ENCODE measurements around the gene PNPLA5. TPM values are rescaled to one million over a fixed set of nuclear protein-coding genes. Genes with fewer than 3 reads are reported as not detected.

Gene PNPLA5
- polyA plus RNA-seq, 1 donor (not counting 4 experiments of a cell fraction or from before 2014, with no cell fraction given) = not detected

DNA sequence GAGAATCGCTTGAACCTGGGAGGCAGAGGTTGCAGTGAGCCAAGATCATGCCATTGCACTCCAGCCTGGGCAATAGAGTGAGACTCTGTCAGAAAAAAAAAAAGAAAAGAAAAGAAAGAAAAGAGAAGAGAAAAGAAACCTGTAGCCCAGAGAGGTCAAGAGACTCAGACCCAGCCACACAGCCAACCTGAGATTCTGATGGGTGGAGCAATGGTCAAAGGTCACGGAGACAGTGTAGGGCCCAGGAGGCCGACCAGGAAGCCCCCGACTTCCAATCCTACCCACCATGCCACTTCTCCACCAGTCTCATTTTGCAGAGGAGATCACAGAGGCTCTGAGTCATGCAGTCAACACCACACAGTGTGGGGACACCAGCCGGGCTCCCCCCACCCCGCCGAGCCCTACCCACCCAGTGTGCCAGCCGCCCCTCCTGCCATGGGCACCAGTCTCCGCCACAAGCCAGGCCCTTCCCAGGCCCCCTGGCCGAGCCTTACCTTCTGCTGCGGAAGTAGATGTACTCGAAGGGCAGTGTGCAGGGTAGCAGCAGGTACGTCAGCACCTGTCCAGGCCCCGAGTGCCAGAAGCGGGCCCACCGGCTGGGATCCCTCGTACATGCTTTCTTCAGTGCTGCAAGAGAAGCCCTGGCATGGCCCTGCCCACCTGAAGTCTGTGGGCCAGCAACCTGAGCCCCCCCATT, 7.9 kb downstream of the PNPLA5 start:
- Histone ChIP-seq H3K27ac (ENCODE audit: control insufficient read depth, insufficient read depth, low read length) (no peak overlapping the region), H3K79me2 (ENCODE audit: control insufficient read depth, insufficient read depth, low read length) (no peaks in the 10 kb centered on the region), H3K4me3 (ENCODE audit: control insufficient read depth in 2 of 3, extremely low read depth in 1 of 3, insufficient read depth in 2 of 3, low read depth in 1 of 3, low read length in 3 of 3) (no peak overlapping the region), H3K9me1 (ENCODE audit: control insufficient read depth, extremely low read depth, insufficient read depth, low read length) (no peaks in the 10 kb centered on the region), H4K20me1 (ENCODE audit: control insufficient read depth, extremely low read depth, insufficient read depth, low read length) (no peaks in the 10 kb centered on the region), H2AFZ (ENCODE audit: control insufficient read depth, low read length) (no peak overlapping the region), H3K27me3 (ENCODE audit: control insufficient read depth, extremely low read depth, insufficient read depth, low read length) (peaks cover 9% of the 10 kb centered on the region), H3K36me3 (ENCODE audit: control insufficient read depth in 2 of 2, extremely low read depth in 1 of 2, insufficient read depth in 2 of 2, low read length in 2 of 2) (no peaks in the 10 kb centered on the region), H3K9ac (ENCODE audit: control insufficient read depth, extremely low read depth, insufficient read depth, low read length) (no peak overlapping the region), H3K4me1 (ENCODE audit: control insufficient read depth, extremely low read depth, insufficient read depth, low read length) (no peaks in the 10 kb centered on the region), H3K4me2 (ENCODE audit: control insufficient read depth, extremely low read depth, insufficient read depth, low read depth, low read length) (no peak overlapping the region), H3K9me3 (ENCODE audit: control insufficient read depth, low read depth, low read length) (no peaks in the 10 kb centered on the region)
- dilution Hi-C loops (cut with MboI; ENCODE audit: extremely low pct_ligation_motif_present, low sequenced_read_pairs) = no loop called here
- TF ChIP-seq, protein P1, sequence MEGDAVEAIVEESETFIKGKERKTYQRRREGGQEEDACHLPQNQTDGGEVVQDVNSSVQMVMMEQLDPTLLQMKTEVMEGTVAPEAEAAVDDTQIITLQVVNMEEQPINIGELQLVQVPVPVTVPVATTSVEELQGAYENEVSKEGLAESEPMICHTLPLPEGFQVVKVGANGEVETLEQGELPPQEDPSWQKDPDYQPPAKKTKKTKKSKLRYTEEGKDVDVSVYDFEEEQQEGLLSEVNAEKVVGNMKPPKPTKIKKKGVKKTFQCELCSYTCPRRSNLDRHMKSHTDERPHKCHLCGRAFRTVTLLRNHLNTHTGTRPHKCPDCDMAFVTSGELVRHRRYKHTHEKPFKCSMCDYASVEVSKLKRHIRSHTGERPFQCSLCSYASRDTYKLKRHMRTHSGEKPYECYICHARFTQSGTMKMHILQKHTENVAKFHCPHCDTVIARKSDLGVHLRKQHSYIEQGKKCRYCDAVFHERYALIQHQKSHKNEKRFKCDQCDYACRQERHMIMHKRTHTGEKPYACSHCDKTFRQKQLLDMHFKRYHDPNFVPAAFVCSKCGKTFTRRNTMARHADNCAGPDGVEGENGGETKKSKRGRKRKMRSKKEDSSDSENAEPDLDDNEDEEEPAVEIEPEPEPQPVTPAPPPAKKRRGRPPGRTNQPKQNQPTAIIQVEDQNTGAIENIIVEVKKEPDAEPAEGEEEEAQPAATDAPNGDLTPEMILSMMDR (optimal IDR thresholded peaks at IDR 0.05 in 1 of 3, IDR thresholded peaks at IDR 0.05 in 1 of 3, conservative IDR thresholded peaks at IDR 0.05 in 1 of 3; ENCODE audit: extremely low read depth in 1 of 3, insufficient read depth in 2 of 3, low read length in 3 of 3) = no peak
- no peak for TF ChIP-seq EZH2 (IDR thresholded peaks at IDR 0.05; ENCODE audit: low read length)
- no peak for DNase-seq (ENCODE audit: low read depth, low spot score)
- no peak for FAIRE-seq

DNA sequence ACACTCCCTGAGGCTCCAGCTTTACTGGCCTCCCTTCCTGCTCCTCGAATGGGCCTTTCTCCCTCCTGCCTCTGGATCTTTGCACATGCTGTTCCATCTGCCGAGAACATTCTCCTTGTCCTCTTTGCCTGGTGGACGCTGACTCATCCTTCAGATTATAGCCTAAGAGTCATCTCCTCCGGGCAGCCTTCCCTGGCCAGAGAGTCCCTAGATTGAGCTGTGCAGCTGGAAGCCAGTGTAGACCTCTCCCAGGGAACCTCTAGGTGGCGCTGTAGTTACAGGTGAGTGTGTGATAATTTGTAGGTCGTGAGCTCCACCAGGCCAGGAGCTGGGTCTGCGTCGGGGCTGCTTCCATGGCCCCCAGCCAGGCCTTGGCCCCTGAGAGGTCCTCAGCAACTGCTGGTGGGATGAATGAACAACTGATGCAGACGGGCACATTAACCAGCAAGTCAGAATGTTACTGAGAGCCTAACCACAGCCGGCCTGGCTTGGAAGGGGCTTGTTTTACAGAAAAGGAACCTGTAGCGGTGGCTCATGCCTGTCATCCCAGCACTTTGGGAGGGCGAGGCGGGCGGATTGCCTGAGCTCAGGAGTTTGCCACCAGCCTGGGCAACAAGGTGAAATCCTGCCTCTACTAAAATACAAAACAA, 8.7 kb downstream of the PNPLA5 start:
- peak; percentile 67 for FAIRE-seq
- H3K9me3 ChIP-seq (ENCODE audit: control insufficient read depth, low read depth, low read length) = no peaks in the 10 kb centered on the region
- H3K27ac ChIP-seq (ENCODE audit: control insufficient read depth, insufficient read depth, low read length) = no peak overlapping the region

More for the DNA sequence above, 8.7 kb downstream of the PNPLA5 start:
- H3K36me3 ChIP-seq (ENCODE audit: control insufficient read depth in 2 of 2, extremely low read depth in 1 of 2, insufficient read depth in 2 of 2, low read length in 2 of 2) = no peaks in the 10 kb centered on the region
- TF ChIP-seq EZH2 (IDR thresholded peaks at IDR 0.05; ENCODE audit: low read length) = no peak
- TF ChIP-seq, protein P1 (optimal IDR thresholded peaks at IDR 0.05 in 1 of 3, IDR thresholded peaks at IDR 0.05 in 1 of 3, conservative IDR thresholded peaks at IDR 0.05 in 1 of 3; ENCODE audit: extremely low read depth in 1 of 3, insufficient read depth in 2 of 3, low read length in 3 of 3) = peak; percentile 80 to 91 (median 88)
- no peaks in the 10 kb centered on the region for H3K9me1 ChIP-seq (ENCODE audit: control insufficient read depth, extremely low read depth, insufficient read depth, low read length)
- H3K4me3 ChIP-seq (ENCODE audit: control insufficient read depth in 2 of 3, extremely low read depth in 1 of 3, insufficient read depth in 2 of 3, low read depth in 1 of 3, low read length in 3 of 3) = no peak overlapping the region
- H2AFZ ChIP-seq (ENCODE audit: control insufficient read depth, low read length) = no peak overlapping the region
- peaks cover 9% of the 10 kb centered on the region for H3K27me3 ChIP-seq (ENCODE audit: control insufficient read depth, extremely low read depth, insufficient read depth, low read length)
- peak; percentile 53 for DNase-seq (ENCODE audit: low read depth, low spot score)
- no peak overlapping the region for H3K9ac ChIP-seq (ENCODE audit: control insufficient read depth, extremely low read depth, insufficient read depth, low read length)
- H3K4me1 ChIP-seq (ENCODE audit: control insufficient read depth, extremely low read depth, insufficient read depth, low read length) = no peaks in the 10 kb centered on the region
- no peaks in the 10 kb centered on the region for H3K79me2 ChIP-seq (ENCODE audit: control insufficient read depth, insufficient read depth, low read length)
- H3K4me2 ChIP-seq (ENCODE audit: control insufficient read depth, extremely low read depth, insufficient read depth, low read depth, low read length) = no peak overlapping the region
- no peaks in the 10 kb centered on the region for H4K20me1 ChIP-seq (ENCODE audit: control insufficient read depth, extremely low read depth, insufficient read depth, low read length)
- dilution Hi-C loops (cut with MboI; ENCODE audit: extremely low pct_ligation_motif_present, low sequenced_read_pairs) = no loop called here
